GM12874 (cell line): ENCODE measurements around the gene ALDH3B1.
A peak's percentile ranks its signal among the peaks of the same experiment; 100 is the strongest.

ENCODE experiments used
- TF ChIP-seq, protein P1 (sequence below): IDR thresholded peaks from 2 replicates; pipeline ENCODE4 v1.5.1; 2011; ENCODE audit warnings: low read depth, mild to moderate bottlenecking, control low read depth, low read length, moderate library complexity; ENCODE audit not compliant: insufficient read depth

The ALDH3B1 gene

DNA sequence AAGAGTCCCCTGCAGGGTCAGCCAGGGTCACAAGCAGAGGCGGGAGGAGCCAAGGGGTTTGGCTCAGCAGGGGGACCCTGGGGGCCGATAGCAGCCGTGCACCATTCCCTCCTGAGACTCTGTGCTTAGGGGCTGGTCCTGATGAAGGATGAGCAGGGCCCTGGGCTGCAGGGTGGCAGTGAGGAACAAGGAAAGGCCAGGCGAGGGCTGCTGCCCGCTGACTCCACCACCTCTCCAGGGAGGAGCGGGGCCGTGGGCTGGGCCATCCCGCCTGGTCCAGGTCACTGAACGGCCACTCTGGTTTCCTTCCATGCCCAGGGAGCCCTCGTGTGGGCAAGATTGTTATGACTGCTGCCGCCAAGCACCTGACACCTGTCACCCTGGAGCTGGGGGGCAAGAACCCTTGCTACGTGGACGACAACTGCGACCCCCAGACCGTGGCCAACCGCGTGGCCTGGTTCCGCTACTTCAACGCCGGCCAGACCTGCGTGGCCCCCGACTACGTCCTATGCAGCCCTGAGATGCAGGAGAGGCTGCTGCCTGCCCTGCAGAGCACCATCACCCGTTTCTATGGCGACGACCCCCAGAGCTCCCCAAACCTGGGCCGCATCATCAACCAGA is 11.2 kb downstream of the ALDH3B1 start:
- TF ChIP-seq, protein P1, sequence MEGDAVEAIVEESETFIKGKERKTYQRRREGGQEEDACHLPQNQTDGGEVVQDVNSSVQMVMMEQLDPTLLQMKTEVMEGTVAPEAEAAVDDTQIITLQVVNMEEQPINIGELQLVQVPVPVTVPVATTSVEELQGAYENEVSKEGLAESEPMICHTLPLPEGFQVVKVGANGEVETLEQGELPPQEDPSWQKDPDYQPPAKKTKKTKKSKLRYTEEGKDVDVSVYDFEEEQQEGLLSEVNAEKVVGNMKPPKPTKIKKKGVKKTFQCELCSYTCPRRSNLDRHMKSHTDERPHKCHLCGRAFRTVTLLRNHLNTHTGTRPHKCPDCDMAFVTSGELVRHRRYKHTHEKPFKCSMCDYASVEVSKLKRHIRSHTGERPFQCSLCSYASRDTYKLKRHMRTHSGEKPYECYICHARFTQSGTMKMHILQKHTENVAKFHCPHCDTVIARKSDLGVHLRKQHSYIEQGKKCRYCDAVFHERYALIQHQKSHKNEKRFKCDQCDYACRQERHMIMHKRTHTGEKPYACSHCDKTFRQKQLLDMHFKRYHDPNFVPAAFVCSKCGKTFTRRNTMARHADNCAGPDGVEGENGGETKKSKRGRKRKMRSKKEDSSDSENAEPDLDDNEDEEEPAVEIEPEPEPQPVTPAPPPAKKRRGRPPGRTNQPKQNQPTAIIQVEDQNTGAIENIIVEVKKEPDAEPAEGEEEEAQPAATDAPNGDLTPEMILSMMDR = peak; percentile 15; the same call in 1 of the 2 replicates

DNA sequence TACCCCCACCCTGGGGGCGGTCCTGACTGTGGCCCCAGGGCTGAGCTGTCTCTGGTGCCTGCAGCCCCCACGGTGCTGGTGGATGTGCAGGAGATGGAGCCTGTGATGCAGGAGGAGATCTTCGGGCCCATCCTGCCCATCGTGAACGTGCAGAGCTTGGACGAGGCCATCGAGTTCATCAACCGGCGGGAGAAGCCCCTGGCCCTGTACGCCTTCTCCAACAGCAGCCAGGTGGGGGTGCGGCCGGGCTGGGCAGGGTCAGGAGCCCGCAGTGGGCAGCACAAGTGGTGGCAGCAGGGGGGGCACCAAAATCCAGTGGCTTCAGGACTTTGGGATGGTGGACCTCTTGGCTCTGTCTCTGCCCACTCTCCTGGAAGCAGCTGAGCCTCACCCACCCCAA is 12.4 kb downstream of the ALDH3B1 start:
- TF ChIP-seq, protein P1 = no peak

DNA sequence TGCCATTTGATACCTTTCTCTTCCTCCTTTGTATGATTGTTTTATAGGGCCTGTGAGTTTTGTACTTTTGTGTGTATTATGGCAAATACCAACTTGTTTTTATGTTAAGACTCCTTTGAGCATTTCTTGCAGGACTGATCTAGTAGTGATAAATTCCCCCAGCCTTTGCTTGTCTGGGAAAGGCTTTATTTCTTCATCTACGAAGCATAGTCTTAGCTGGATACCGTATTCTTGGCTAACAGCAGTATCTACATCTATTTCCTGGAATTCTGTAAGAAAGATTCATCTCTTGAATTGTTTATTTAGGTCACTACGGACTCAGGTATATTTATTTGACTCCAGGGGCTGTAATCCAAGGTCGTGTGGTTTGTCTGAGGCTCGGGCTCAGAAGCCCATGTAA is 14.4 kb downstream of the ALDH3B1 start:
- TF ChIP-seq, protein P1 = no peak

DNA sequence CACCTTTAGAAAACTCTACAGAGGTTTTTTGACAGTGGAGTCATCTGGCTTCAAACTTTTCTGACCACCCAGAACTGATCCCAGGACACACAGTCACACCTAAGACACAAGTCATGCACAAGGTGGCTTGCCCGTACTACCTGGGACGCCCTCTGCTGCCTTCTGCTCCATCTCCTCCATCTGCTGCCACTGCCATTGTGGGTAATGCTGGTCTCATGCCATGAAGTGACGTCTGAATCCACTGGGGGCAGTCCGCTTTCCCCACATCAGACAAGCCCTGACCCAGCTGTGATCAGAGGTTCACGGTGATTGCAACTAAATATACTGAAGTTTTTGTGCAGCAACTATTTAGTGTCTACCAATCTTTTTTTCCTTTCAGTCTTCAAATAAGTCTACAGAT is 14.9 kb downstream of the ALDH3B1 start:
- TF ChIP-seq, protein P1 = 0 out of 2 replicates have a peak, but pooled peaks have one; percentile 27

DNA sequence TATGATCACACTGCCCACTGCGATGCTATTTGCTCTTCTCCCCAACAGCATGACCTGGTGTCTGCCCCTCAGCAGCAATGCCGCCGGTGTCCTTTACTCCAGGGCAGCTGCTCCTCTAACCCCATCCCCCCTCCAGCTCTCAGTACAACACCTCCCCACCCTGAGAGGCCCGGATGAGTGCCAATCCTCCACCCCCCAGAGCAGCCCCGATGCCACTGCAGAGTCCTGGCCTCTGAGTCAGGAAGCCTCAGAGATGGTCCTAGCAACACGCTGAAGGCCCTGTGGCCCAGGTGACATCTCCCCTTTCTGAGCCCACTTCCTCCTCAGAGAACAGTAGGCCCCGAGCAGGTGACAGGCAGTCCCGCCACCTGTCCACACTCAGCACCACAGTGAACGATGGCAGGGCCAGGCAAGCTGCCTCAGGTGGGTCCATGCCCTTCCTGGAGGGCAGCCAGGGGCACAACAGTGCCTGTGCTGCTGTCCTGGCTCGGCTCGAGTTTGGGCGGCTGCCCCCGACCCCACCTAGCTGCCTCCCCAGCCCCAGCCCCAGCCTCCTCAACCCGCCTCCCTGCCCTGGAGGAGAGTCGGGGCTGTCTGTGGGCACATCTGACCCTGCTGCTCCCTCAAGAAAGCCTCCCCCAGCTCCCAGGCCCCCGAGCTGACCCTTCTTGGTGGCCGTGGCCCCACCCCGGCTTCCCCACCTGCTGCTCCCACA is 16.4 kb downstream of the ALDH3B1 start:
- TF ChIP-seq, protein P1 = no peak

DNA sequence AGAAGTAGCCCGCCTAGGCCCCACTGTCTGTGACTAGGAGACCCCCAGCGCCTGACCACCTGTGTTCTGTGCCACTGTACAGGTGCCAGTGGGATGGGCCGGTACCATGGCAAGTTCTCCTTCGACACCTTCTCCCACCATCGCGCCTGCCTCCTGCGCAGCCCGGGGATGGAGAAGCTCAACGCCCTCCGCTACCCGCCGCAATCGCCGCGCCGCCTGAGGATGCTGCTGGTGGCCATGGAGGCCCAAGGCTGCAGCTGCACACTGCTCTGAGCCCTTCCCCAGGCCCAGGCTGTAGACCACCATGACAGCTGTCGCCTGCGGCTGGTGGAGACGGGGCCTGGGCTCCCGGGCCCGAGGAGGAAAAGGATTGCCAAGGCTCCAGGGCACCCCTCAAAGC is 17.5 kb downstream of the ALDH3B1 start:
- TF ChIP-seq, protein P1 = no peak

DNA sequence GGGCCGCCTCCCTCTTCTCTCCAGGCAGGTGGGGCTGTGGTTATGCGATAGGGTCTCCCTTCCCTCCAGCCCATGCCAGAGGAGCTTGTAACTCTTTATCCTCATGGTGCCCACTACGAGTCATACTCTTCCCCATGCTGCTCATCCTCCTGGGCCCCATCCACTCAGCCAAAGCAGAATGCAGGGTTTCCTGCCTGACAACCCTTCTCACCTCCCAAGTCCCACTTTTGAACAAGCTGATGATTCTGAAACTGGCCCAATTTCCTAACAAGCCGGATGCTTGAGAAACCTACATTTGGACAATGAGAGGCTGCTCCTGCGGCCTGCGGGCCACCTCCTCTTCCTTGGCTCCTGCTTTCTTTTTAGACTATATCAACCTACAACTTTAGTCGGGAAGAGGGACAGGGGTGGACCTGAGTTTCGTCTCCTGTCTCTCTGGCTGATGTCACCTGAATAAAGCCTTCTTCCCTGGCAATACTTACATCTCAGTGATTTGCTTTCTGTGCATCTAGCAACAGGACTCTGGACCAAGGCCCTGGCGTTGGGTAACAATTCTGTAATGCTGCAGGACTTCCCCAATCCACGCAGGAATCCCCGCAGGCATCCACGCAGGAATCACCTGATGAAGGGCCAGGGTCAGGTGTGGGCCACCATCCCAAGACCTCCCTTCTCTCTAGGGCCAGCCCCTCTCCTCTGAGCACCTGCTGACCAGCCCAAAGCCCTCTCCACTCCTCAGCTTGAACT is 18.8 kb downstream of the ALDH3B1 start:
- TF ChIP-seq, protein P1 = no peak
